Common myeloid progenitor, CD34-positive (primary cell): ENCODE results near the gene NAA60.

Experiments
- CTCF ChIA-PET: fragments of 350-600 bp; sonication (Branson Sonifier 250); formaldehyde crosslinking; loops from one replicate; lab custom pipeline; 2021; ENCODE audit warnings: antibody characterized with exemption; lab: Charles Lee
- POLR2A ChIA-PET: fragments of 350-600 bp; sonication (Branson Sonifier 250); formaldehyde crosslinking; loops from one replicate; lab custom pipeline; 2021; ENCODE audit warnings: antibody characterized with exemption; lab: Charles Lee
- DNase-seq, 3 donors: peaks; one replicate each; pipeline versions ENCODE4 v3.0.0 to v3.0.0-alpha.2; 2013
- H3K27ac ChIP-seq, 2 experiments: 1 replicate in 1 of 2; 2 replicates in 1 of 2; pipeline ENCODE4 v1.7.0; 2013; ENCODE audit warnings: inconsistent platforms in 2 of 2, low read length in 2 of 2, mild to moderate bottlenecking in 2 of 2, low read depth in 1 of 2, moderate library complexity in 1 of 2; ENCODE audit not compliant: severe bottlenecking in 2 of 2, insufficient read depth in 1 of 2, poor library complexity in 1 of 2
- H3K27me3 ChIP-seq, 5 experiments: replicated peaks in 2 of 5; 1 replicate in 3 of 5; 2 replicates in 2 of 5; pipeline versions ENCODE4 v1.6.1 to v1.7.0; 2013; ENCODE audit warnings: low read length in 4 of 5, mild to moderate bottlenecking in 2 of 5, moderate library complexity in 2 of 5, inconsistent platforms in 1 of 5; ENCODE audit not compliant: insufficient read depth in 5 of 5, control insufficient read depth in 4 of 5
- H3K36me3 ChIP-seq, 4 experiments: 1 replicate in 2 of 4; 2 replicates in 2 of 4; pipeline versions ENCODE4 v1.6.1 to v1.7.0; 2013; ENCODE audit warnings: low read length in 3 of 4, control low read depth in 1 of 4, mild to moderate bottlenecking in 1 of 4; ENCODE audit not compliant: control insufficient read depth in 4 of 4, insufficient read depth in 4 of 4
- H3K4me1 ChIP-seq, 4 experiments: 1 replicate in 3 of 4; 2 replicates in 1 of 4; pipeline versions ENCODE4 v1.6.1 to v1.7.1; 2013; ENCODE audit warnings: low read length in 3 of 4, mild to moderate bottlenecking in 3 of 4, control low read depth in 1 of 4, inconsistent platforms in 1 of 4, moderate library complexity in 1 of 4; ENCODE audit not compliant: control insufficient read depth in 4 of 4, insufficient read depth in 4 of 4; ENCODE audit errors: control extremely low read depth in 1 of 4
- H3K4me3 ChIP-seq, 7 experiments: 1 replicate in 4 of 7; 2 replicates in 3 of 7; pipeline versions ENCODE4 v1.5.1 to v1.7.0; 2013; ENCODE audit warnings: mild to moderate bottlenecking in 7 of 7, low read length in 6 of 7, moderate library complexity in 6 of 7, inconsistent platforms in 2 of 7, low read depth in 2 of 7, control low read depth in 1 of 7; ENCODE audit not compliant: insufficient read depth in 4 of 7, control insufficient read depth in 1 of 7; ENCODE audit errors: extremely low read depth in 1 of 7
- H3K9me3 ChIP-seq, 5 experiments: 1 replicate in 4 of 5; 2 replicates in 1 of 5; pipeline versions ENCODE4 v1.6.1 to v1.7.1; 2013; ENCODE audit warnings: low read length in 4 of 5, mild to moderate bottlenecking in 2 of 5, inconsistent platforms in 1 of 5, low read depth in 1 of 5, moderate library complexity in 1 of 5; ENCODE audit not compliant: control insufficient read depth in 4 of 5, insufficient read depth in 2 of 5; ENCODE audit errors: control extremely low read depth in 1 of 5
- WGBS: methylation state at CpG from one replicate; pipeline ENCODE4 v1.1.5; 2013; ENCODE audit not compliant: insufficient coverage; 5-methylcytosine and 5-hydroxymethylcytosine counted together

NAA60 gene

DNA sequence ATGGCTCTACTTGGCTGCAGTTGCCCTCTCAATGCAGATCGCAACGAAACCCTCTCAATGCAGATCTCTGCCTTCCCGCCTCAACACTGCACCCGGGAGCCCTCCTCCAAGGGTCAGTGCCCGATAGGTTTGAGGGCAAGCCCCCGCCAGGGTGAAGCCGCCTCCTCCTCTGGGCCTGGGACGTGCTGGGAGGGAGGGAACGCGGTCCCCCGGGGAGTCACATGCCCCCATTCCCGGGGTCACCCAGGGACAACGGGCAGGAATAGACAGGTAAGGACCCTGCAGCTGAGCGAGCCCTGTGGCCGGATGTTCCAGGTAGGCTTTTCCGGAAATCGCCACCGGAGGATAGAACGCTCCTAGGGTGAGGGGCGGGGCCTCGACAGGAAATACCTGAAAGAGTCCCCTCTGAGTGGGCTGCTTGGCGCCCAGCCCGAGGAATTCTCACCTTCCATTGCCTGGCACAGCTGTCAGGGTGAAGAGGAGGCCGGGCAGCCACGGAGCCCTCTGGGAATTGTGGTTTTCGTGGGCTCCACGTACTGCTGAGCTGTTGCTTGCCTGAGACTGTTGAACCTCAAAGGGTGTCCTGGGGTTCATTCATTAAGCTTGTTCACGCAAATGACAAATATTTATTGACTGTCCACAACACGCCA lies 29.6 kb upstream of the NAA60 start:
- 40% methylated on average over 28 of the region's 29 CpGs for WGBS
- H3K4me1 ChIP-seq: no peaks in the 10 kb centered on the region
- DNase-seq: peak in 1 of 3 donors; percentile 14
- POLR2A ChIA-PET: no interaction called here
- CTCF ChIA-PET: interaction anchor here (1.1 kb wide), 1 partner anchor 8 kb away, joined by 3 read pairs; no protein-coding TSS in a partner anchor
- no peak overlapping the region for H3K27ac ChIP-seq
- no peak overlapping the region for H3K4me3 ChIP-seq
- no peaks in the 10 kb centered on the region for H3K27me3 ChIP-seq
- peaks cover 2 to 17% (median 3%) of the 10 kb centered on the region in 4 experiments for H3K36me3 ChIP-seq
- H3K9me3 ChIP-seq: peaks cover 2 to 79% (median 55%) of the 10 kb centered on the region in 5 experiments

DNA sequence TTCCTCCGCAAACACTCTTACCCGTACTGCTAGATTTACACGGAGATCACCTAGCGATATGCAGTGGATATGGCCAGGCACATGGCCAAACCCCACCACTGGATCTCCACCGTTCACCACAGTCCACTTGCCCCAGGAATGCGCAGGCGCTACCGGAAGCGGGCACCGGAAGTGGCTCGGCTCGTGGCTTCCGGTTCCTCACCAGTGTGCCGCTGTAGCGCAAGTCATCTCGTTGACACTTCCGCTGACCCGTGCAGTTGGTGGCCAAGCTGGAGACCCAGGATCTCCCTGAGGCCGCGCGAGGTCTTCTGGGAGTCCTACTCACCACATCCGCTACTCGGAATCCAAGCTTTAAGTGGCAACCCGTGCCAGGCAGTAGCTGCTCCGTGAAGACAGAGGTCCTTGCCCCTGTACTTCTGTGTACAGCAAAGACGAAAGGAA lies 11.7 kb upstream of the NAA60 start:
- peak in 2 of 3 donors; percentile 68 to 79 for DNase-seq
- CTCF ChIA-PET: no interaction called here
- POLR2A ChIA-PET: no interaction called here

DNA sequence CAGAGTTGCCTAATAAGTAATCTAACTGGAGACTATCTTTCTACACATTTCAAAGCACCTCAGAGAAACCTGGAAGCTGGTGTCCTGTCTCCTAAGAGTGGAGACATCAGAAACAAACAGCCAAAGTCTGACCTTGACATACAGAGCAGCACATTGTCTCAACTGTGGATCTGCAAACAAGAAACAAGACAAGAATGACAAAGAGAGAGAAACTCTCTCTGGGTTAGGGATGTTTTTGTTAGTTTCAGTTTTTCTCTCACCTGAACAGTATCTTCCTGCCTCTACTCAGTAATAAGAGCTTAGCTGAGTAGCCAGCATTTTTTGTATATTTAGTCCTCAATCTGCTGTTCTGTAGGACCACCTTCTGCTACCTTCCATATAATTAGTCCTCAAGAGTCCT lies 9.1 kb upstream of the NAA60 start:
- Histone ChIP-seq H3K4me3 (no peak overlapping the region), H3K4me1 (peaks cover 0 to 3% (median 0%) of the 10 kb centered on the region in 4 experiments), H3K36me3 (peaks cover 5 to 58% (median 22%) of the 10 kb centered on the region in 4 experiments), H3K27me3 (peaks cover 0 to 4% (median 0%) of the 10 kb centered on the region in 5 experiments), H3K27ac (no peak overlapping the region), H3K9me3 (peaks cover 6 to 63% (median 26%) of the 10 kb centered on the region in 5 experiments)
- ChIA-PET CTCF (no interaction called here), POLR2A (no interaction called here)
- no peak for DNase-seq

More for the DNA sequence above, 11.7 kb upstream of the NAA60 start:
- Histone ChIP-seq H3K4me1 (peaks cover 0 to 3% (median 0%) of the 10 kb centered on the region in 4 experiments), H3K9me3 (peaks cover 2 to 50% (median 17%) of the 10 kb centered on the region in 5 experiments), H3K4me3 (peak overlapping the region in 4 of 7 experiments; percentile 13 to 57 (median 38)), H3K27me3 (peaks cover 0 to 4% (median 0%) of the 10 kb centered on the region in 5 experiments), H3K27ac (no peak overlapping the region), H3K36me3 (peaks cover 2 to 37% (median 12%) of the 10 kb centered on the region in 4 experiments)
- WGBS: 63% methylated on average over 26 of the region's 26 CpGs

DNA sequence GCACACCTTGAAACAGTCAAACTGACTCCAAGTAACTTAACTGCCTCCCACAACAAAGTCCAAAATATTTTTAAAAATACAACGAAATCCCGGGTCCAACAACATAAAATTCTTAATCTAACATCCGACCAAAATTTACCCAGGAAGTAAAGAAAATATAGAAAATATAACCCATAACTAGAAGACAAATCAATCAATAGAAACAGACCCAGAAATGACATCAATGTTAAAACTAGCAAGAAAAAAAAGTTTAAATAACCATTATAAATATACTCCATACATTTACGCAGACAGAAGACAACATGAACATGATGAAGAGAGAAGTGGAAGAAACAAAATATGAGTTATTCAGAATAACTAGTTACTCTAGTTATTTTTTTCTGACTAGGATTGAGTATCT lies 3.8 kb upstream of the NAA60 start:
- H3K4me1 ChIP-seq: peaks cover 3 to 9% (median 4%) of the 10 kb centered on the region in 4 experiments
- ChIA-PET CTCF (no interaction called here), POLR2A (no interaction called here)
- H3K27me3 ChIP-seq: peaks cover 0 to 4% (median 0%) of the 10 kb centered on the region in 5 experiments
- peaks cover 6 to 57% (median 25%) of the 10 kb centered on the region in 5 experiments for H3K9me3 ChIP-seq
- H3K36me3 ChIP-seq: peaks cover 7 to 54% (median 22%) of the 10 kb centered on the region in 4 experiments
- DNase-seq: peak in 2 of 3 donors; percentile 23 to 28
- no CpG with 5 or more reads among the region's 4 CpGs for WGBS
- no peak overlapping the region for H3K27ac ChIP-seq
- H3K4me3 ChIP-seq: no peak overlapping the region

DNA sequence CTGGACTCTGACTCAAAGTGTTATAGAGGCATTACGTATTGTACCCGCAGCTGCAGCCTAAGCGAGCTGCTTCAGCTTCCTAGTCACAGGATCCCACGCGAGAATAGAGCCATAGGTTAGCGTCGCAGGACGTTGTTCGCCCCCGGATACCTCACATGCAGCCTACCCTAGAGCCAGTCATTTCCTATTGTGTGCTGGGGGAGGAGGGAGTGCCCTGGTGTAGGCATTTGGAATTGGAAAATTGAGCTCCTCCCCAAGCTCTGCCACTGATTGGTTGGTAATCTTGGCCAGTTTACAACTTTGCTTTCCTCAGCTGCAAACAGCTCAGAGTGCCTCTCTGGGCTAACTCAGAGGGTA lies 530 bp downstream of the NAA60 start:
- peaks cover 3 to 13% (median 6%) of the 10 kb centered on the region in 4 experiments for H3K4me1 ChIP-seq
- H3K27ac ChIP-seq: peak overlapping the region; percentile 87 to 91
- POLR2A ChIA-PET: interaction anchor here (0.6 to 1.8 kb wide), 4 partner anchors 13 to 161 kb away, joined by 3 to 11 read pairs (median 4); partner anchors contain the start of genes ZNF174 and ZSCAN32
- peaks cover 3 to 34% (median 17%) of the 10 kb centered on the region in 4 experiments for H3K36me3 ChIP-seq
- 47% methylated on average over 6 of the region's 10 CpGs for WGBS
- peak; percentile 69 to 86 (median 84) for DNase-seq
- CTCF ChIA-PET: interaction anchor here (0.9 to 1.3 kb wide), 4 partner anchors 9 to 155 kb away, joined by 3 to 4 read pairs (median 3); partner anchors contain the start of genes ZNF174 and ZSCAN32
- H3K4me3 ChIP-seq: peak overlapping the region; percentile 39 to 88 (median 73)
- no peaks in the 10 kb centered on the region for H3K27me3 ChIP-seq
- peaks cover 3 to 28% (median 21%) of the 10 kb centered on the region in 5 experiments for H3K9me3 ChIP-seq

GRCh38 chr16:3454093-3454492 lies 10.6 kb downstream of the NAA60 start:
- Histone ChIP-seq H3K4me3 (no peak overlapping the region), H3K9me3 (peaks cover 0 to 4% (median 0%) of the 10 kb centered on the region in 5 experiments), H3K27me3 (no peaks in the 10 kb centered on the region), H3K4me1 (peaks cover 11 to 34% (median 30%) of the 10 kb centered on the region in 4 experiments), H3K27ac (no peak overlapping the region), H3K36me3 (peaks cover 2 to 6% (median 4%) of the 10 kb centered on the region in 4 experiments)
- WGBS: 100% methylated on average over 4 of the region's 5 CpGs
- DNase-seq: no peak
- ChIA-PET POLR2A (no interaction called here), CTCF (interaction anchor here (1.6 kb wide), 1 partner anchor 13 kb away, joined by 5 read pairs; no protein-coding TSS in a partner anchor)
